GM21447 (cell line): Measurements from ENCODE around the gene ACOT7.
"Not testable (repeated sequence)": the region's sequence is repeated elsewhere in the genome, so short reads cannot be mapped to it uniquely, and the experiment has no call there.

Experiments
- ATAC-seq: cut with Tn5 transposase; IDR thresholded peaks from one replicate; pipeline ENCODE4 v1.9.1; 2021; ENCODE audit not compliant: unreplicated experiment

Gene ACOT7

DNA sequence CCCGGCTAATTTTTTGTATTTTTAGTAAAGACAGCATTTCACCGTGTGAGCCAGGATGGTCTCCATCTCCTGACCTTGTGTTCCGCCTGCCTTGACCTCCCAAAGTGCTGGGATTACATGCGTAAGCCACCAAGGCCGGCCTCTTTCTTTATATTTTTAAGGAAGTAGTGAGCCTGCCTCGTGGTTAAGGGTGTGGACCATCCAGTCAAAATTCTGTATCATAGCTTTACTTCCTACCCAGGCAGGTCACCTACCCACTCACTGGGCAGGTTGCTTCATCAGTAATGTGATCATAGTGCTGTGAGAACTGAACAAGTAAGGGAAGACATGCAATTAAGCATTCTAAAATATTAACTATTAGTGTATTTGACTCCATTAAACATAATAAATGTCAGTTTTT, 8.1 kb upstream of the ACOT7 start:
- ATAC-seq, result no peak

DNA sequence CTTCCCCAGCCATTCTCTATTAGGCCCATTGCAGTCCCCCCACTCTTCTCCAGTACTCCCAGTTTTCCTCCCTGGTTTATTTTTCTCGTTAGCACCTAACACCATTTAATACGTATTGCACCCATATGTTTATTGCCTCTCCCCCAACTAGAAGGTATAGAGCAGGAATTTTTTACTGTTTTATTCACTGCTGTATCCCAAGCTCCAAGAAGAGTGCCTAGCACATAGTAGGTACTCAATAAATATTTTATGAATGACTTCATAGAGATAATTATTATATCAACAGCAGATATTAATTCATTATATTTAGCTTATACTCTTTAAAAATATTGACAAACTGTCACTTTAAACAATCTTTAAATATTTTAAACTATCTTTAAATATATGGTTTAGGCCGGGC, 5.7 kb upstream of the ACOT7 start:
- no peak for ATAC-seq

DNA sequence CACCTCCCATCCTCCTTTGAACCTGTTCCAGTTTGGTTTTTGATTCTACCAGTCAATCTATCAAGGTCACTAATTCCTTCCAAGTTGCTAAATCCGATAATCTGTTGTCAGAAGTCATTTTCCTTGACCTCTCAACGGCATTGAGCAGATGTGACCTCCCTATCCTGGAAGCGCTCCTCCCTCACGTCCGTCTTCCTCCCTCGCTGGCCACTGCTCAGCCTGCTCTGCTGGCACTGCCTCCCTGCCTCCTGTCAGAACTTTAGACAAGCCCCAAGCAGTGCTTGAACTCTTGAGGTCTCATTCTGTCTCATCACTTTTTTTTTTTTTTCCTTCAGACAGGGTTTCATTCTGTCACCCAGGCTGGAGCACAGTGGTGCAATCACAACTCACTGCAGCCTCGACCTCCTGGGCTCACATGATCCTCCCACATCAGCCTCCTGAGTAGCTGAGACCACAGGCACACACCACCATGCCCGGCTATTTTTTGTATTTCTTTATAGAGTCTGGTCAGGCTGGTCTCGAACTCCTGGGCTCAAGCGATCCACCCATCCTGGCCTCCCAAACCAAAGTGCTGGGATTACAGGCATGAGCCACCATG, 4.4 kb upstream of the ACOT7 start:
- ATAC-seq, result no peak

DNA sequence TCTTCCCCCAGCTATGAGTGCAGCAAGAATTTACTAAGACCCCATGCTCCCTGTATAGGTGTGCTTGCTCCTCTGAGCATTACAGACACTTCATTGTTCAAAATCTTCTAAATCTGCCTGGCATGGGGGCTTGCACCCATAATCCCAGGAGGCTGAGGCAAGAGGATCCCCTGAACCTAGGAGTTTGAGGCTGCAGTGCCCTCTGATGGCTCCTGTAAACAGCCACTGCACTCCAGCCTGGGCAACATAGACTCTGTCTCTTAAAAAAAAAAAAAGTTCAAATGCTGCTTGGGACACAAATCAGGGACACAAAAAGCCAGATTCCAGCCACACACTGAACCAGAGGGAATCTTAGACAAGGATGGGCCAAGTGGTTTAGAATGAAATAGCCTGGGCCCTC, 3.4 kb upstream of the ACOT7 start:
- no peak for ATAC-seq

DNA sequence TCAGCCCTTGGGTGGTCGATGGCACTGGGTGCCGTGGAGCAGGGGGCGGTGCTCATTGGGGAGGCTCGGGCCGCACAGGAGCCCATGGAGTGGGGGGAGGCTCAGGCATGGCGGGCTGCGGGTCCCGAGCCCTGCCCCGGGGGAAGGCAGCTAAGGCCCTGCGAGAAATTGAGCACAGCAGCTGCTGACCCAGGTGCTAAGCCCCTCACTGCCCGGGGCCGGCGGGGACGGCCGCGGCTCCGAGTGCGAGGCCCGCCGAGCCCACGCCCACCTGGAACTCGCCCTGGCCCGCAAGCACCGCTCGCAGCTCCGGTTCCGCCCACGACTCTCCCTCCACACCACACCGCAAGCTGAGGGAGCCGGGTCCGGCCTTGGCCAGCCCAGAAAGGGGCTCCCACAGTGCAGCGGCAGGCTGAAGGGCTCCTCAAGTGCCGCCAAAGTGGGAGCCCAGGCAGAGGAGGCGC, 2.2 kb upstream of the ACOT7 start:
- not testable (repeated sequence) for ATAC-seq

DNA sequence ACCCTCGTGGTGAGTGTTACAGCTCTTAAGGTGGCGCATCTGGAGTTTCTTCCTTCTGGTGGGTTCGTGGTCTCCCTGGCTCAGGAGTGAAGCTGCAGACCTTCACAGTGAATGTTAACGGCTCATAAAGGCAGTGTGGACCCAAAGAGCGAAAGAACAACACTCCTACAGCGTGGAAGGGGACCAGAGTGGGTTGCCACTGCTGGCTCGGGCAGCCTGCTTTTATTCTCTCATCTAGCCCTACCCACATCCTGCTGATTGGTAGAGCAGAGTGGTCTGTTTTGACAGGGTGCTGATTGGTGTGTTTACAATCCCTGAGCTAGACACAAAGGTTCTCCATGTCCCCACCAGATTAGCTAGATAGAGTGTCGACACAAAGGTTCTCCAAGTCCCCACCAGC, 1.6 kb upstream of the ACOT7 start:
- ATAC-seq, result not testable (repeated sequence)

DNA sequence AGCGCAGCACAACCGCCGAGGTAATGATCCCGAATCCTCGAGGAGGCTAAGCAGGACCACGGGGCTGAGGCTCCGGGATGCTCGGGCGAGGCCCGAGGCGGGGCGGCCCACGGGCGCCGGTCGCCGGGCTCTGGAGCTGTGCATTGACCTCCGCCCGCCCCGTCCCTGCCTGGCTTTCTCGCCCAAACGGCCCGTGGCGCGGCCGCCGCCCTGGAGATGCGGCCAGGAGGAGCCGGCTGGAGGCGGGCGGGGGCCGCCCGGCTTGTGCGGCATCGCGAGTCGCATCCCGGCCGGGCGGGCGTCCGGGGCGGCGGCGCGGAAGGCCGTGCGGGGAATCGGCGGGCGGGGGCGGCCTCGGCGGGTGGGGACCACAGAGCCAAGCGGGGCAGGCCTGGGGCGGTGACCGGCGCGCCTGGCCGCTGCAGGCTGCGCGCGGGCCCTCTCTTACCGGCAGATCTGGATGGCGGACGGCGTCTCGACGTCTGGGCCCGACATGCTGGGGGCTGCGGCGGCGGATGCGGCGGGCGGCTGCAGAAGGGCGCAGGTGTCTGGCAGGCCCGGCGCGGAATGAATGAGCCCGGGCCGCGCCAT, 663 bp downstream of the ACOT7 start:
- ATAC-seq, result no peak

DNA sequence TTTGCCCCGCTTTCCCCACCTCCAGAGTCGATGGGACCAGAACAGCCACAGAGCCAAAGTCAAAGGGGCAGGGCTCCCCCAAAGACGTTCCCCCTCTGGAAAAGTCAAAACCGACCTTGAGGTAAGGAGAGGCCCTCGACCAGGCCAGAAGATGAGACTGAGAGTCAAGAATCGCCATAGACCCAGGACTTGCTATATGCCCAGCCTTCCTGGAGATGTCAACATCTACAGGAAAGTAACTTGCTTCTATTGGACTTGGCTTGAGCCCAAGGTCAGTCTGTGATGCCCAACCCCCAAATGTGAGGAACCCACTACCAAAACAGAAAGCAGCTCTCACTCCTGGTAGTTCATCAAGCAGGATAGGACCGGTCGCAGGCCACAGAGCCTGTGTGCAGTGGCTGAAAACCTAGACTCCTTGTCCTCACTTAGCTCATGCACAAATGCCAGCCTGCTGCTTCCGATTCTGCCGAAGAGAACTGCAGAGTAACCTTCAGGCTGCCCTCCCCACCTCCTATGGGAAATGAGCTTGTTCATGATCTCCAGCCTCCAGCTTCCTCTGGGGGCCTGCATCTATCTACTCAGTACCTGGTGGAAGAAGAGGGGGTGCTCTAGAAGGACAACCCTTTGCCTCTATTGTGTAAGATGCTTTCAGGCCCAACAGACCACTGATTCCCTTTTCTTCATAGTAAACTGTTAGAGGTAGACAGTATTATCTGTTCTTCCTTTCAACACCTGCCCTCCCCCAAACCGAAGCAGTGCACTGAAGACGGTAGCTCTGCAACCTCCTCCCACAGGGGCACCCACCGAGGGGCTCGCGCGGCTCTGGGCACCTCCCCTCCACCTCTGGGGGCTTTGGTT, 1.4 kb downstream of the ACOT7 start:
- no peak for ATAC-seq

DNA sequence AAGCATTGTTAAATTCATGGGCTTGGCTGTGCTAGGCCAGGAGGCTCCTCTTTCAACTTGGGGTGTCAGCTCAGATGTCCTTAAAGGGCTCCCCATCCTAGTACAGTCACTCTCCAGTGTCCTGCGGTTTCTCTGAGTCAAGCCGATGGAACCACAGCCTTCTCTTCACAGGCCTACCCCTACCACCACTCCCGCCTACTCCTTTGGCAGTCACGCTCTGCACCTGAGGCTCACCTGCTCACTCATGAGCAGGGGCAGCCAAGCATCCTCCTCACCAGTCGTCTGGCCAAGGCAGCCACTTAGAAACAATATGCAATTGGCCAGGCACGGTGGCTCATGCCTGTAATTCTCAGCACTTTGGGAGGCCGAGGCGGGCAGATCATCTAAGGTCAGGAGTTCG, 3.6 kb downstream of the ACOT7 start:
- ATAC-seq, result no peak

DNA sequence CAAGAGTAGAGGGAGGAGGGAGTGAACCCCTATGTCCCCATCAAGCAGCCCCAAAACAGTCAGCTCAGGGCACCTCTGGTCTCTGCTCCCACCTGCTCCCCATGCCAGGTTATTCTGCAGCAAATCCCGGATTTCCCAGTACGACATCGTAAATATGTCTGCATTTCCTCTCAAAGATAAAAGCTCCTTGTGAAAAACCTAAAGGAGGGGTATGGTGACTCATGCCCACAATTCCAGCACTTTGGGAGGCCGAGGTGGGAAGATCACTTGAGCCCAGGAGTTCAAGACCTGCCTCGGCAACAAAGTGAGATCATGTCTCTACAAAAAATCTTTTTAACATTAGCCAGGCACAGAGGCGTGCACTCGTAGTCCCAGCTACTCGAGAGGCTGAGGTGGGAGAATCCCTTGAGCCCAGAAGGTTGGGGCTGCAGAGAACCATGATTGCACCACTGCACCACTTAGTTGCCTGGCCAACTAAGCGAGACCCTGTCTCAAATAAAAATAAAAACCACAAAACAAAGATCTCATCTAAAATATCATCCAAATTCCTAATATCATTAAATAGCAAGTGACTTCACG, 7.1 kb downstream of the ACOT7 start:
- ATAC-seq, result no peak

DNA sequence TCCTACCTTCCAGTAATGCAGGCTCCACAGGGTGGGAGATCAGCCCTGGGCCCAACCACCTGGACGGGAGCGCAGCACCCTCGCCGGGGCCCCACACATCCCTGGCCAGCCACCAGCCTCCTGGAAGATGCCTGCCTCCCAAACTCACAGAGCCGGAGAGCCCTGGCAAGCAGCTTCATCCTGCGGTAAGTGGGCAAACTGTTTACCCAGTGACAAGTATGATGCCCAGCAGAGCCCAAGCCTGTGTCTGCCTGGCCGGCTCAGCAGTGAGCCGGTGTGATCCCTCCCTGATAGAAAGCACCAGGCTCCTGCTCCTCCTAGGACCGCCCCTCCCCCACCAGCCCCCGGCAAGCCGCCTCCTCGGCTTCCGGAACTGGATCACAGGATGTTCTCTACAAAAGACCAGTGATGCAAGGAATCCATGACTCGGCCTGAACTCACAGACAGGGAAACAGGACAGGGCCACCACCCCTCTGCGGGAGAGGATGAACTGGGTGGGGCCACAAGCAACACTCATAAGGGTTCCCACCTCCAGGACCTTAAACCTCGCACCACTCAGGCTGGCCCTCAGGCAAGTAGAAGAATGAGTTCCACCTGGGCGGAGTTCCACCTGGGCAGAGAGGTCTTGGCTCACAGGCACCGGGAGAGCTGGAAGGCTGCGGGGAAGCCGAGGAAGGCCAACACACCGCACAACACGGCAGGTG, 7.9 kb downstream of the ACOT7 start:
- ATAC-seq, result no peak

DNA sequence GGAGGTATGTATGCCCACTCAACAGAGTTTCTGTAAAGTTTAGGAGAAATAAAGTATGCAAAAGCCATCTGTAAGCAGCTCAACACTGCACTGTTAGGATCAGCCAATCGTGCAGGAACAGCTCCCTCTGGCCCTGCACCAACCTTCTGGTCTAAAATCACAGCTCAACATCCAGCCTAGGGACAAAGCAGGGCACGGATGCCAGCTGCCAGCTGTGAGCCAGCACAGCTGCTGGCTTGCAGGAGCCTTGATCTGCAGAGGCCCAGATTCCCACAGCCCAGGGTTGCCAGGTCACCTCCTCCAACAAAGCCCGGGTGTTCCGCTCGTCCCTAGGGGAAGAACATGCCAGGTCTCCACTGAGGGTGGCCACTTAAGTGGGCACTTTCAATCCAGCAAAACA, 8.6 kb downstream of the ACOT7 start:
- no peak for ATAC-seq

DNA sequence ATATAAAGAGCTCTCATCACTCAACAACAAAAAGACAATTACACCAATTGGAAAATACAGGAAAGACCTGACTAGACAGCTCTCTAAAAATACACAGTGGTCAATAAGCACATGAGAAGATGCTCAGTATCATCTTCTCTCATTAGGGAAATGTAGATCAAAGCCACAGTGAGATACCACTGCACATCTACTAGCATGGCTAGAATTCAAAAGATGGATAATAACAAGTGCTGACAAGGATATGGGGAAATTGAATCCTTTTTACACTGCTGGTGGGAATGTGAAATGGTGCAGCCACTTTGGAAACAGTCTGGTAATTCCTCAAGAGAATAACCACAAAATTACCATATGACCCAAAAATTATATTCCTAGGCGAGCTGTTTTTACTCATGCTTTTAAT, 9.4 kb downstream of the ACOT7 start:
- ATAC-seq, result no peak

DNA sequence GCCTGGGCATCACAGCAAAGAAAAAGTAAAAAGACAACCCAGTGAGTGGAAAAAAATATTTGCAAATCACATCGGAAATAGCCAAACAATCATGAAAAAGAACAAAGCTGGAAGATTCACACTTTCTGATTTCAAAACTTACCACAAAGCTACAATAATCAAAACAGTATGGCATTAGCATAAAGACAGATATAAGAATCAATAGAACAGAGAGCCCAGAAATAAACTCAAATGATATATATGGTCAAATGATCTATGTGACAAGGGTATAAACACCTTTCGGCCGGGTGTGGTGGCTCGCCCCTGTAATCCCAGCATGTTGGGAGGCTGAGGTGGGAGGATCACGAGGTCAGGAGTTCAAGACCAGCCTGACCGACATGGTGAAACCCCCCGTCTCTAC, 13.5 kb downstream of the ACOT7 start:
- no peak for ATAC-seq

DNA sequence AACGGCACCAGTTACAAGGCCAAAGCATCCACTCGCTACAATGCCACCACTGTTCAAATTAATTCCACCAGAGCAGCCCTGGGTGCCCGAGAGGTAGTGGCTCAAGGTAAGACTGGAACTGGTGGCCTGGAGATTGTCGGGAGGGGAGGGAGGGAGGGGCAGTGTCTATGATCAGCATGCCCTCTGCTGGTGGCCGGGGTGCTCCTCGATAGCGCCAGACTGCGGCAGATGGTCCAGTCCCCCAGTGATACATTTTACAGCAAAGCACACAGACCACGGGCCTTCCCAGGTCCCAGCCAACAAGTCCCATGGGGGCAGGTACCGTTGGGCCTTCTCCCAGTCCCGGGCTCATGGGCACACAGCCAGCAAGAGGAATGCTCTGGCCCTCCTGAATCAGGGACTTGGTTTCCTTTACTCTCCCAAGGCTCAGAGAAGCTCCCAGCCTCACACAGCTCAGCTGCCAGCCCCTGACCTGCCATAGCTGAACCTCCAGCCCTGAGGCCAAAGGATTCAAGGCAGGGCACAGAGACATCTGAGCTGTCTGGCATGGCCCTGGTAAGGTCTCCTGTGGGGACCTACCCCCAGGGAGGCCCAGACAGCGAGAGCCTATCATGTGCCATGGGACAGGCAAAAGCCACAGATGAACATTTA, 15.3 kb downstream of the ACOT7 start:
- no peak for ATAC-seq

DNA sequence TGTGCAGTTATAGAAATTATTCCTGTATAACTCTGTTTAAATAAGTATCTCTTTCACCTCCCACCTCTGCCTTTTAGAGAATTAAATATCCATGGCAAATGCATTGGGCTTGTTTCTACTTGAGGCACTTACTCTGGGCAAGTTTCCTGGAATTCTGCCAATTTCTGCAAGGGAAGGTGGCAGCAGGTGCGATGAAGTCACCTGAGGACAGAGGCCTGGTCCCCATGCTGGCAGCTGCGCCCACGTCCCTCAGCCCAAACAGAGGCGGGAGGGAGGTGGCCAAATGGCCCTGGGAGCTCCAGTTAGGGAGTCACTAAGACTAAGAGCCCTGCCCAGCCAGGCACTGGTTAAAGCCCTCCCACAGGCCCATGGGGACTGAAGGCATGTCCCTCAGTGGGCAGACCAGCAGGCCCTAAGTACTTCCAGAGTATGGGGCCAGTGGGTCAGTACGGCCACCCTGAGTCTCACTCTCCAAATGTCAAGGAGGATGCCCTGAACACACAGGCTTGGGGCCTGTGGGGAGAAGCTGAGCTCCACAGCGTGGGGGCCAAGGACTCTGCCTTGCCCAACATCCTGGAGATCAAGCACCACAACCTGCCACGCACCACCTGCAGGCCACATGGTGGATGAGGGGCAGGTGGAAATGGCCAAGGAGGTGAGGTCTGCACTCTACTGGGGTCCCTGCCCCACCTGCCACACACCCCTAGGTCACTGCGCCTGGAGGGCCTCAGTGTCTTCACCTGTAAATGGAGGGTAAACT, 19.4 kb downstream of the ACOT7 start:
- no peak for ATAC-seq

DNA sequence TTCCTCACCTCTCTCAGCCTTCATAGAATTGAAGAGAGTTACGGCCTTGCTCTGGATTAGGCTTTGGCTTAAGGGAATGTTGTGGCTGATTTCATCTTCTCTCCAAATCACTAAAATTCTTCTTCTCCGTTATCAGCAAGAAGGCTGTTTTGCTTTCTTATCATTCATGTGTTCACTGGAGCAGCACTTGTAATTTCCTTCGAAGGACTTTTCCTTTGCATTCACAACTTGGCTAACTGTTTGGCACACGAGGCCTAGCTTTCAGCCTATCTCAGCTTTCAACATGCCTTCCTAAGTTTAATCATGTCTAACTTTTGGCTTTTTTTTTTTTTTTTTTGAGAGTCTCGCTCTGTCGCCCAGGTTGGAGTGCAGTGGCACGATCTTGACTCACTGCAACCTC, 21.3 kb downstream of the ACOT7 start:
- not testable (repeated sequence) for ATAC-seq

DNA sequence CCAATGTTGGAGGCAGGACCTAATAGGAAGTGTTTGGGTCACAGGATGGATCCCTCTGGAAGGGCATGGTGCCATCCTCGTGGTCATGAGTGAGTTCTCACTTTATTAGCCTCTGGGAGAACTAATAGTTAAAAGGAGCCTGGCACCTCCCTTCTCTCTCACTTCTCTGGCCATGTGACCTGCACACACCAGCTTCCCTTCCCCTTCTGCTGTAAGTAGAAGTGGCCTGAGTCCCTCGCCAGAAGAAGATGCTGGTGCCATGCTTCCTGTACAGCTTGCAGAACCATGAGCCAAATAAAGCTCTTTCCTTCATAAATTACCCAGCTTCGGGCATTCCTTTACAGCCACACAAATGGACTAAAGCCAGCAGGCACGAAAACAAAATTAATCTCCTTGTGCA, 23.6 kb downstream of the ACOT7 start:
- ATAC-seq, result no peak

DNA sequence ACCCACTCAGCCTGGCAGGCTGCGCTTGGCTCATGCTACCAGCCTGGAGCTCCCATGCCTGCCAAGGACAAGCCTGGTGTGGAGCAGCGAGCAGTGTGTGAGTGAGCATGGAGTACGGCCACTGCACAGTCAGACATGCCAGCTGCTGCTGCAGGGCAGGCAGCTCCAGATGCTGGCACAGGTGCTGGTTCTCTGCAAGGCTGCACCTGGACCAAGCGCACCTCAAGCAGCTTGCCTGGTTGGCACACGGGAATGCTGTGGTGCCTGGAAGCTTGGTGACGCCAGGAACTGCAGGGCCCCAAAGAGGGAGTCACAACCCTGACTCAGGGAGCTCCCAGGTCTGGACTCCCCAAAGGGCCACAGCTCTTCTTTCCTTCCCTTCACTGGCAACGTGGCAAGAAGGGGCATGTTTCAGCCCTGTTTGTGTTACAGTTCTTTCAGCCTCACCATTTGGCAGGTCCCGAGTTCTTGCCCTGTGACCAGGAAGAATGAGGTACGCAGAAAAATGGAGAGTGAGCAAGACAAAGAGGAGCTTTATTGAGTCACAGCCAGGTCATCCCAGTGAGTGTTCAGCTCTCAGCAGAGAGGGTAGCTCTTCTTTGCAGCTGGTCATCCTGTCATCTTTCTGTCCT, 26.1 kb downstream of the ACOT7 start:
- ATAC-seq, result no peak

DNA sequence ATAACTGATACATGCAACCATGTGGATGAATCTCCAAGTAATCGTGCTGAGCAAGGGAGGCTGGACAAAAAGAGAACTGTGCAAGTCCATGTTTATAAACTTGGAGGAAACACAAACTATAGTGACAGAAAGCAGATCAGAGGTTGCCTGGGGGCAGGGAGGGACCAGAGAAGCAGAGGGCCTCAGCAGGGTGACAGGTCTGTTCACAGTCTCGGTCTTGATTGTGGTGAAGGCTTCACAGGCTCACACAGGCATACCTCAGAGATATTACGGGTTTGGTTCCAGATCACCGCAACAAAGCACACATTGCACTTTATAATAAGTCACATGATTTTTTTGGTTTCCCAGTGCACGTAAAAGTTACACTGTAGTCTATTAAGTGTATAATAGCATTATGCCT, 28.5 kb downstream of the ACOT7 start:
- no peak for ATAC-seq
